Urothelium cell line (cell line): ENCODE data around the gene EWSR1.
"Not testable (repeated sequence)": the region's sequence is repeated elsewhere in the genome, so short reads cannot be mapped to it uniquely, and the experiment has no call there.

Source experiments
- DNase-seq: peaks from one replicate; pipeline ENCODE4 v3.0.0; 2011; ENCODE audit warnings: low spot score, mixed read lengths
- FAIRE-seq: peaks from 2 replicates; lab custom pipeline; 2011; peaks lifted over from hg19 to GRCh38; lab: Jason Lieb, UNC

EWSR1 gene

GRCh38 chr22:29247891-29248290 lies 20.2 kb upstream of the EWSR1 start:
- not testable (repeated sequence) for DNase-seq, FAIRE-seq

- DNase-seq (no peak), FAIRE-seq (no peak)
Measured at GRCh38 chr22:29251265-29251664, 16.8 kb upstream of the EWSR1 start.

DNA sequence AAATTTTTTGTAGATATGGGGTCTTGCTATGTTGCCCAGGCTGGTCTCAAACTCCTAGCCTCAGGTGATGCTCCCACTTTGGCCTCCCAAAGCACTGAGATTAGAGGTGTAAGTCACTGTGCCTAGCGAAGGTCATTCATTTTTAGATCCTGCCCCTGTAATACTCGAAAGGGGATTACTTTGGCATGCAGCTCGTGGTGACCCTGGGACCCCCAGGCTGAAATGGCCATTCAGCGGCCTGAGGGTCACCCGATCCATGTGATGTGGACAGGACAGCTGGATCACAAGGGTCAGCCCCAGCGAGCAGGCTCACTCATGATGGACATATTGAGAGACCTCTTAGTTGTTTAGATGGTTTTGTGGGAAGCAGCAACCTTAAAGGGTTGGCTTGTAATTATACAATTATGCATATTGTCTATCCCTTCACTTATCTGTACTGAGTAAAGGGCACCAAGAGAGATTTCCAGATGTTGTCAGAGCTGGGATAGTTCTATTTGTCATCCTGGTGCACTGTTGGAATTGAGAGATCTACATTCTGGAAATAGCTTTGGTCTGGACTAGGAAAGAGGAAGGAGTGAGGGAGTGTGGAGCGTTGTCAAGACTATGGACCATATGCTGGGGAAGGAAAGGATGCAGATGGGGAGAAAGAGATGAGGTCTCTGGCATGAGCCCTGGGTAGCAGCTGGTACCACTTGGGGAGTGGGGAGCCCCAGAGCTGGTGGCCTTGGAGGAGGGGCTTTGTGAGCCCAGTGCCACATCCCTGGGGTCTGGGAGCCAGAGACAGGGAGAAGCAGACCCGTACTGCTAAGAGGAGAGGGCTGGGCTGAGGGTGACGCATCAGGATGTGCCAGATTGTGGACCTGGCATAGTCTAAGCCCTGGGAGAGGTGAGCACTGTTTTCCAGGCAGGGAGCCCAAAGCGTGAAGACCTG lies 15.8 kb upstream of the EWSR1 start:
- FAIRE-seq (no peak), DNase-seq (no peak)

DNA sequence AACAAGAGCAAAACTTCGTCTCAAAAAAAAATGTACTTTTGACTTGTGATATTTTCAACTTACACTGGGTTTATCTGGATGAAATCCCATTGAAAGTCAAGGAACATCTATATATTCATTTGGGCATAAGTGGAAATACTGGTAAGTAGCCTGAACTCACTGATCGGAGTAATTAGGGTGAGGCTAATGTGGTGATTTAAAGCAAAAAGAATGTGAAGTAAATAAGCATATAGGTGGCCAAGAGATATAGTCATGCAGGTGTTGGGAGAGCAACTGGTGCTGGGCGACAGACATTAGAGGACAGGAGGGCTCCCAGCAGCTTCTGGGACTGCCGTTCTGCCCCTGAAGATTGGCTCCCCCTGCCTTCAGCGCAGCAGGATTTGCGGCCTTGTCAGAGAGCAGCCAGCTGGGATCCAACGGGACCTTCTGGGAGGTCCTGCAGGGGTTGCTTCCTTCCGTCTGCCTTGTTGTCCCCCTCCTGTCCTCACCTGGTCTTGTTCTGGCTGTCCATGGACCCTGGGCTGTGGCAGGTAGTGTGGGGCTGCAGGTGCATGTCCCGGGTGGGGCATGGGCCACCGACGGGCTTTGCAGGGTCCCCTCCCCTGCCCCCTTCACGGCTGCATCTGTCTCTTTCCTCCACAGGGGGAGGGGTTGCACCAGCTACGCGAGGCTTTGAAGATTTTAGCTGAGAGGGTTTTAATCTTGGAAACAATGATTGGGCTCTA lies 14.3 kb upstream of the EWSR1 start:
- DNase-seq (no peak), FAIRE-seq (no peak)

DNA sequence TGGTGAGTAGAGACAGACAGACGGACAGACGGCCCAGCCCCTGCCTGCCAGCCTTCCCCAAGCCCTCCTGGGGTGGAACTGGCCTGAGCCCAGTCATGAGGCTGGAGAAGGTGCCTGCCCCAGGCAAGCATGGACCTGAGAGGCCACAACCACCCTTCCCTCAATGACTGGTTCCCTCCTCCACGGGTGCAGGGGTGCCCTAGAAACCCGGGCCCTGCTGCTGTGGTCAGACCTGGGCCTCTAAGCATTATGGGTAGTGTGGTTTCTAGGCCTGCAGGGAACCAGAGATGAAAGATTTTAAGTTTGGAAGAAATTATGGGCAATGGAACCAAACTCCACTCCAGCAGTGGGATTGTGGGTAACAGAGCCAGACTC lies 13.8 kb upstream of the EWSR1 start:
- DNase-seq (no peak), FAIRE-seq (no peak)

DNA sequence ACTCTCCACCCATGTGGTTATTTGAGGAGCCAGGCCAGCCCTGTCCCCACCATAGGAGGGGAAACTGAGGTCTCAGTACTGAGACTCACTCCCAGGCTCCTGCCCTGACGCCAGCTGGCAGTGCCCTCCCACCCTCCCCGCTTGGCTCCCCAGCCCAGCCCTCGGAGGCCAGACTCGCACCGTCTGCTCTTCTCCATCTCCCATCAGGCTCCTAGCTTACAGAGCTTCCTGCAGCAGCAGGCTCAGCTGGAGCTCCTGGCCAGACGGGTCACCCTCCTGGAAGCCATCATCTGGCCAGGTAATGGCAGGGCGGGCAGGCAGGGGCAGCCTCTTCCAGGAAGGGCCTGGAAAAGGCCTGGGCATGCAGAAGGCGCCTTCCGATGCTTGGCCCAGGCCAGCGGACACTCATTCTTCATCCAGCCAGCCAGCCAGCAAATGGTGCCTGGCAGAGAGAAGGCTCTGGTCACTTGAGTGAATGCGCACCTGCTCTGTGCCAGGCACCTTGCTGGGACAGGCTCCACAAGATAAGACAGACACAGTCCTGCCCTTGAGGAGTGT lies 12.9 kb upstream of the EWSR1 start:
- FAIRE-seq (no peak), DNase-seq (no peak)

DNA sequence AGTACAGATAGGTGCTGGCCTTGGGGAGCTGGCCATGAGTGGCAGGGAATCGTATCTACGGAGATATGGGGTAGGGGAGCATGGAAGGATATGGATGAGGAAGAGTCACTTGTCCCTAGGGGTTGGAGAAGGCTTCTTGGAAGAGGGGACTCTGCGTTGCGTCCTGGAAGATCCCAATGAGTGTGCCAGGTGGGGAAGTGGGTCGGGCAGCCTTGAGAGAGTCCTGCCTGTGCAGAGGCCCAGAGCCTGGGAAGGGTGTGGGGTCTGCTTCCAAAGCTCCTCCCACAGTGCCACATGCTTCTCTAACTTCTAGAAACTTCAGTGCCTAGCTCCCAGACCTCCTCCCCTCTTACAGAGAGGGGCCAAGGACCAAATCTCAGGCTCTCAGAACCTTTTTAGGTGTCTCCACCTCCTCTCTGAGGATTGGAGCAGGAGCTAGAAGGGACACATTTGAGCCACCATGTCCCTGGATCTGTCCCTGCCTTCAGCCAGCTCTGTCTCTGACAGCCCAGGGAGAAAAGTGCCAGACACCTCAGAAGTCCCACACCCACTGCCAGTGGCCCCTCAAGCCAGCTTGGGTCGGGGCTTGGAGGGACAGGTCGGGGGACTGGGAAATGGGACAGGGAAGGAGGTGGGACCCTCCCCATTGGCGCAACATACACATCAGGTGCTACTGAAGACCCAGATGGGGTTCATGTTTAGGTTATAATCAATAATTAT lies 11.3 kb upstream of the EWSR1 start:
- no peak for FAIRE-seq
- DNase-seq, result no peak

- FAIRE-seq, result no peak
Measured at GRCh38 chr22:29257751-29258181, 10.3 kb upstream of the EWSR1 start.

DNA sequence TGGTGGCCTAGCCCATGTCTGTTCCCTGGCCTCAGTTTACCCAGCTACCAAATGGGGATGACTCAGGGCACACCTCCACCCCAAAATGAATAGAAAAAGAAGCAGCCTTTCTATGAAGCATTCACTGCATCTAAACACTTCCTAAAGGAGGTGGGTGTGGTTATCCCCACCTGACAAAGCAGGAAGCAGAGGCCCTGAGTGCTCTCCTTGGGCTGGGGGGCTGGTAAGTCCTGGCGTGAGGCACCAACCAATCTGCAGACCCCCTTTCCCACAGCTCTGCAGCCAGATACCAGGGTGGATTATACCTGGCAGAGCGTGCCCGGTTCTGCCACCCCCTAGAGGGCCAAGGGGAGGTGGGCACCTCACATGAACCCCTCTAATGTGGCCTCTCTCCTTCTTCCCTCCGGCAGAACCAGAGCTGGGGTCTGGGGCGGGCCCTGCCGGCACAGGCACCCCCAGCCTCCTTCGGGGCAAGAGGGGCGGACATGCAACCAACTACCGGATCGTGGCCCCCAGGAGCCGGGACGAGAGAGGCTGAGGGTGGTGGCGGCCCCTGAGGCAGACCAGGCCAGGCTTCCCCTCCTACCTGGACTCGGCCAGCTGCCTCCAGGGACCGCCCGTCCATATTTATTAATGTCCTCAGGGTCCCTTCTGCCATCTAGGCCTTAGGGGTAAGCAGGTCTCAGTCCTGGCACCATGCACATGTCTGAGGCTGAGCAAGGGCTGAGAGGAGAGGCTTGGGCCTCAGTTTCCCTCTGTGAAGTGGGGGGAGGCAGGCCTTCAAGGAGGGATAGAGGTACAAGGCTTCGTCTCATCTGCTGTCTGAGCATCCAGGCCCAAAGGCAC lies 9.4 kb upstream of the EWSR1 start:
- DNase-seq (no peak), FAIRE-seq (no peak)

More at GRCh38 chr22:29257751-29258181, 10.3 kb upstream of the EWSR1 start:
- DNase-seq, result no peak

DNA sequence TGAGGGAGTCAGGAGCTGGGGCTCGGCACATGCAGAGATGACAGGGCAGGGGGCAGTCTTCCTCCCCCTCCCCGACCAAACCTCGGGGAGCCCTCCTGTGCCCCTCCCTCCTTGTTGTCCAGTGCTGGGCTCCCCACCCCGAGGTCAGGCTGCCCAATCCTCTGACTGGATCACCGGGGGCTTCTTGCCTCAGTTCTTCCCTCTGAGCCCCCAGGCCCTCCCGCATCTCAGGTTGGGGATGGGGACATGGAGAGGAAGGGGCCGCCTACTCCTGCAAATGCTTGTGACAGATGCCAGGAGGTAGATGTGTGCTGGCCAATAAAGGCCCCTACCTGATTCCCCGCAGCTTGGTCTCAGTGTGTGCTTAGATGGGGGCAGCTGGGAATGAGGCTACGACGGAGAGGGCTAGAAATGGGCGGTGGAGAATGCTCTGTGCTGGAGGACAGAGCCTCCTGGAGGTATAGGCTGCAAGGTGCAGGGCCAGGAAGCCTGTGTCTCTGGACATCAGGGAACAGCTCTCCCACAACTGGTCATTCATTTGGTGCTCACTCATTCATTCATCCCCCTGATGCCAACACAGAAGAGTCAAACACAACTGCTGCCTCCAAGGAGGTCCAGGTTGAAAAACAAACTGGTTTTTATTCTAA lies 8.7 kb upstream of the EWSR1 start:
- no peak for DNase-seq
- FAIRE-seq, result no peak

GRCh38 chr22:29260031-29260560 lies 8.0 kb upstream of the EWSR1 start:
- no peak for DNase-seq

GRCh38 chr22:29260601-29261315 lies 7.3 kb upstream of the EWSR1 start:
- DNase-seq (no peak), FAIRE-seq (no peak)

More at GRCh38 chr22:29260031-29260560, 8.0 kb upstream of the EWSR1 start:
- no peak for FAIRE-seq

- peak; percentile 74 for FAIRE-seq
- DNase-seq, result no peak
Measured at GRCh38 chr22:29263791-29264276, 4.2 kb upstream of the EWSR1 start.

DNA sequence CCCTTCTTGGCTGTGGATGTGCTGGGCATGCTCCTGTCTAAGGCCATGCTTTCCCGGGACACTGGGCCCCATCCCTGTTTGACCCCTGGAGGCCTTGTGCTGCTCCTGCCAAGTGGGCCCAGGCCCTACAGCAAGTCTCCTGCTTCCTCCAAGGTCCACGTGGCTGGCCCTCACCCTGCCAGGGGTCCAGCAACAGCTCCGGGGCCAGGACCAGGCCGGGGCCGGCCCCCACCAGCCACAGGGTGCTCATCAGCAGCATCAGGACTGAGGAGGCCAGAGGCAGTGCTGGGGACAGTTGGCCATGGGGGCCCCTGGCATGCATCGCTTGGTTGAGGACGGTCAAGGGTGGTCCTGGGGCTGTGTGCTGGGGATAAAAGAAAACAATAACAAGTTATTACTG lies 2.8 kb upstream of the EWSR1 start:
- DNase-seq (no peak), FAIRE-seq (no peak)

- DNase-seq, result no peak
- no peak for FAIRE-seq
Measured at GRCh38 chr22:29265929-29266328, 2.1 kb upstream of the EWSR1 start.

GRCh38 chr22:29266564-29267461 lies 1.3 kb upstream of the EWSR1 start:
- no peak for FAIRE-seq

DNA sequence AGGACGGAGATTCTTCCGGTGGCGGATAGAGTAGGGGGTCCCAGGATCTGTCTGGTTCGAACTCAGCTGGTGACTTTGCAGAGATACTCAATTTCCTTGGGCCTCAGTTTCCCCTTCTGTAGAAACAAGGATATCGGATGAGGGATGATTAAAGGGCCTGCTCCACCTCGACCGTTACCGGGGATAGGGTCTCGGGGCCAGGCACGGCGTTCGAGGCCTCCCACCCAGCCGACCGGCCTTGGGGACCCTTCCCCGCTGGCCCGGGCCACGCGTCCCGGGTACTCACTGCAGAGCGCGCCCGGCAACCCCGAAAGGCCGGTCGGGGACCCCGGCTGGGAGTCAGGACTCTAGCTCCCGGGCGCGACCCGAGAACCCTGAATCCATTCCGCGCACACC lies 608 bp upstream of the EWSR1 start:
- FAIRE-seq (no peak), DNase-seq (no peak)

More at GRCh38 chr22:29266564-29267461, 1.3 kb upstream of the EWSR1 start:
- no peak for DNase-seq
